ENCODE results near the gene PTX3. TPM values are rescaled to one million over a fixed set of nuclear protein-coding genes. Genes with fewer than 3 reads are reported as not detected.

Gene PTX3
- 0.78 to 1.8 TPM (median 1.4 TPM) in 5 replicates for total RNA-seq (2022; extraction: Qiagen RNA extraction)

GRCh38 chr3:157436583-157437291 lies at the start of gene PTX3:
PTX3 (plus strand) TSS chr3:157436850; CDS start chr3:157436934, 84 bp downstream.

Other genes starting within 250 kb of the PTX3 start
- 0.25 to 0.70 TPM (median 0.51 TPM) in 5 replicates for gene VEPH1, start 66.6 kb downstream of the PTX3 start, total RNA-seq (2022; extraction: Qiagen RNA extraction)

Data from A549 treated with Hydrocortisone at 1 μM for 4 hours (cell line).